Activated T-cell treated with anti-CD3 and anti-CD28 coated beads, Interleukin-2, amount 50 U/mL, for 4 hours (primary cell): ENCODE measurements around the gene RERG. TPM values are rescaled to one million over a fixed set of nuclear protein-coding genes. Genes with fewer than 3 reads are reported as not detected.
"Not testable (repeated sequence)": the region's sequence is repeated elsewhere in the genome, so short reads cannot be mapped to it uniquely, and the experiment has no call there.

Source experiments
- ATAC-seq, 2 donors: fragments of 200-7000 bp; cut with Tn5 transposase; one replicate each; pipeline ENCODE4 v1.10.0; 2021
- DNase-seq: peaks from one replicate; pipeline ENCODE4 v3.0.0-alpha.2; 2020
- H3K27me3 Mint-ChIP-seq: one replicate; pipeline ENCODE4 v1.8.0; 2021; ENCODE audit warnings: low read depth, mixed read lengths
- H3K36me3 Mint-ChIP-seq: one replicate; pipeline ENCODE4 v1.8.0; 2022; ENCODE audit warnings: mixed read lengths; ENCODE audit not compliant: insufficient read depth
- H3K4me1 Mint-ChIP-seq: one replicate; pipeline ENCODE4 v1.8.0; 2021; ENCODE audit warnings: low read depth, mixed read lengths
- H3K4me3 Mint-ChIP-seq: one replicate; pipeline ENCODE4 v1.8.0; 2021; ENCODE audit warnings: mild to moderate bottlenecking, moderate library complexity, mixed read lengths
- H3K9me3 Mint-ChIP-seq: one replicate; pipeline ENCODE4 v1.8.0; 2021; ENCODE audit warnings: mixed read lengths
- total RNA-seq, 3 donors: library from RNA; stranded (reverse); gene quantifications; one replicate each; pipeline ENCODE4 v1.2.1, GENCODE V29; 2021

RERG gene
- total RNA-seq, 3 donors from 2014 or later = 0.26 TPM; not detected in 2

- Mint-ChIP-seq H3K9me3 (no peaks in the 10 kb centered on the region), H3K36me3 (no peaks in the 10 kb centered on the region), H3K4me1 (no peaks in the 10 kb centered on the region), H3K4me3 (no peak overlapping the region), H3K27me3 (peaks cover 22% of the 10 kb centered on the region)
- ATAC-seq = no peak
- DNase-seq = no peak
These were observed 9.5 kb upstream of the RERG start for GRCh38 chr12:15230751-15231150.

GRCh38 chr12:15230137-15230536 lies 8.9 kb upstream of the RERG start:
- no peak for ATAC-seq
- H3K27me3 Mint-ChIP-seq = peaks cover 28% of the 10 kb centered on the region
- H3K9me3 Mint-ChIP-seq = no peaks in the 10 kb centered on the region
- no peaks in the 10 kb centered on the region for H3K4me1 Mint-ChIP-seq
- H3K36me3 Mint-ChIP-seq = no peaks in the 10 kb centered on the region
- DNase-seq = no peak
- H3K4me3 Mint-ChIP-seq = no peak overlapping the region

- peak; percentile 7 for DNase-seq
These were observed 5.9 kb upstream of the RERG start for GRCh38 chr12:15227004-15227679.

GRCh38 chr12:15225863-15226218 lies 4.6 kb upstream of the RERG start:
- H3K4me1 Mint-ChIP-seq, DNase-seq, H3K36me3 Mint-ChIP-seq, ATAC-seq, H3K4me3 Mint-ChIP-seq, H3K9me3 Mint-ChIP-seq: not testable (repeated sequence)
- H3K27me3 Mint-ChIP-seq = peaks cover 51% of the 10 kb centered on the region

More at GRCh38 chr12:15227004-15227679, 5.9 kb upstream of the RERG start:
- ATAC-seq = no peak
- H3K36me3 Mint-ChIP-seq = no peaks in the 10 kb centered on the region
- no peaks in the 10 kb centered on the region for H3K9me3 Mint-ChIP-seq
- no peaks in the 10 kb centered on the region for H3K4me1 Mint-ChIP-seq
- H3K27me3 Mint-ChIP-seq = peaks cover 44% of the 10 kb centered on the region
- H3K4me3 Mint-ChIP-seq = no peak overlapping the region

GRCh38 chr12:15225136-15225862 lies 4.1 kb upstream of the RERG start:
- Mint-ChIP-seq H3K4me3 (no peak overlapping the region), H3K4me1 (peaks cover 5% of the 10 kb centered on the region), H3K27me3 (peaks cover 55% of the 10 kb centered on the region), H3K9me3 (no peaks in the 10 kb centered on the region), H3K36me3 (no peaks in the 10 kb centered on the region)
- no peak for DNase-seq
- no peak for ATAC-seq

- no peak for ATAC-seq
- H3K27me3 Mint-ChIP-seq = peaks cover 43% of the 10 kb centered on the region
- H3K9me3 Mint-ChIP-seq = no peaks in the 10 kb centered on the region
- H3K36me3 Mint-ChIP-seq = no peaks in the 10 kb centered on the region
- H3K4me3 Mint-ChIP-seq = no peak overlapping the region
- DNase-seq = no peak
- H3K4me1 Mint-ChIP-seq = peaks cover 5% of the 10 kb centered on the region
These were observed 1.0 kb upstream of the RERG start for GRCh38 chr12:15222219-15222618.

- peaks cover 37% of the 10 kb centered on the region for H3K27me3 Mint-ChIP-seq
- H3K4me3 Mint-ChIP-seq = peak overlapping the region; percentile 67
These were observed 766 bp downstream of the RERG start for GRCh38 chr12:15220451-15220850.

GRCh38 chr12:15218794-15219193 lies 2.4 kb downstream of the RERG start:
- H3K4me1 Mint-ChIP-seq = peaks cover 5% of the 10 kb centered on the region
- H3K4me3 Mint-ChIP-seq = no peak overlapping the region
- H3K9me3 Mint-ChIP-seq = no peaks in the 10 kb centered on the region
- DNase-seq (no peak), ATAC-seq (no peak)
- peaks cover 25% of the 10 kb centered on the region for H3K27me3 Mint-ChIP-seq
- H3K36me3 Mint-ChIP-seq = no peaks in the 10 kb centered on the region

More at GRCh38 chr12:15220451-15220850, 766 bp downstream of the RERG start:
- Mint-ChIP-seq H3K4me1 (peaks cover 5% of the 10 kb centered on the region), H3K9me3 (no peaks in the 10 kb centered on the region), H3K36me3 (no peaks in the 10 kb centered on the region)
- ATAC-seq (no peak), DNase-seq (no peak)

- DNase-seq (no peak), ATAC-seq (no peak)
- Mint-ChIP-seq H3K4me1 (peaks cover 5% of the 10 kb centered on the region), H3K9me3 (no peaks in the 10 kb centered on the region), H3K27me3 (peaks cover 16% of the 10 kb centered on the region), H3K4me3 (no peak overlapping the region), H3K36me3 (no peaks in the 10 kb centered on the region)
These were observed 5.0 kb downstream of the RERG start for GRCh38 chr12:15216036-15216889.

- no peaks in the 10 kb centered on the region for H3K9me3 Mint-ChIP-seq
These were observed 6.2 kb downstream of the RERG start for GRCh38 chr12:15214851-15215601.

GRCh38 chr12:15212930-15213329 lies 8.3 kb downstream of the RERG start:
- no peaks in the 10 kb centered on the region for H3K4me1 Mint-ChIP-seq
- DNase-seq (no peak), ATAC-seq (no peak)
- peaks cover 14% of the 10 kb centered on the region for H3K27me3 Mint-ChIP-seq
- no peaks in the 10 kb centered on the region for H3K9me3 Mint-ChIP-seq
- H3K36me3 Mint-ChIP-seq = no peaks in the 10 kb centered on the region
- H3K4me3 Mint-ChIP-seq = no peak overlapping the region

More at GRCh38 chr12:15214851-15215601, 6.2 kb downstream of the RERG start:
- Mint-ChIP-seq H3K4me1 (no peaks in the 10 kb centered on the region), H3K36me3 (no peaks in the 10 kb centered on the region), H3K27me3 (peaks cover 16% of the 10 kb centered on the region), H3K4me3 (no peak overlapping the region)
- no peak for ATAC-seq
- no peak for DNase-seq

- H3K36me3 Mint-ChIP-seq = no peaks in the 10 kb centered on the region
- H3K4me1 Mint-ChIP-seq = no peaks in the 10 kb centered on the region
- peaks cover 10% of the 10 kb centered on the region for H3K27me3 Mint-ChIP-seq
- H3K9me3 Mint-ChIP-seq = no peaks in the 10 kb centered on the region
- DNase-seq (no peak), ATAC-seq (no peak)
- no peak overlapping the region for H3K4me3 Mint-ChIP-seq
These were observed 11.4 kb downstream of the RERG start for GRCh38 chr12:15209782-15210181.

GRCh38 chr12:15208871-15209656 lies 12.2 kb downstream of the RERG start:
- ATAC-seq (no peak), DNase-seq (no peak)
- Mint-ChIP-seq H3K4me1 (no peaks in the 10 kb centered on the region), H3K4me3 (no peak overlapping the region), H3K9me3 (no peaks in the 10 kb centered on the region), H3K36me3 (no peaks in the 10 kb centered on the region), H3K27me3 (peaks cover 10% of the 10 kb centered on the region)
